K562 (cell line): ENCODE results near the gene RUVBL2. TPM values are rescaled to one million over a fixed set of nuclear protein-coding genes. Genes with fewer than 3 reads are reported as not detected.

Experiments used
- CREB3 ChIP-seq: fragments of 450-650 bp; conservative IDR thresholded peaks from 2 replicates; pipeline ENCODE4 v1.6.1; 2016; ENCODE audit warnings: missing genetic modification characterization, low read depth, mild to moderate bottlenecking, missing compliant biosample characterization, moderate library complexity
- EGR1 ChIP-seq: fragments of 450-650 bp; conservative IDR thresholded peaks from 2 replicates; pipeline ENCODE4 v1.6.1; 2017; ENCODE audit warnings: mild to moderate bottlenecking
- ESRRA ChIP-seq: fragments of 450-650 bp; IDR thresholded peaks from 2 replicates; pipeline ENCODE4 v1.6.1; 2014; ENCODE audit warnings: low read depth, mild to moderate bottlenecking, moderate library complexity, borderline replicate concordance
- HDGF ChIP-seq: fragments of 450-650 bp; IDR thresholded peaks from 2 replicates; pipeline ENCODE4 v1.6.1; 2016
- HMG20B ChIP-seq: fragments of 250-450 bp; sonication (Bioruptor Pico); IDR thresholded peaks from 2 replicates; pipeline ENCODE4 v1.5.0; 2021; ENCODE audit warnings: mild to moderate bottlenecking
- KDM1A ChIP-seq, 2 experiments: fragments of 450-650 bp; IDR thresholded peaks; 2 replicates each; pipeline ENCODE4 v1.6.1; 2016; ENCODE audit warnings: mild to moderate bottlenecking in 2 of 2
- KDM5B ChIP-seq: fragments of 200-600 bp; sonication (generic); IDR thresholded peaks from 2 replicates; pipeline ENCODE4 v1.6.1; 2012; ENCODE audit warnings: low read depth, mild to moderate bottlenecking, moderate library complexity, low read length, control low read depth, inconsistent platforms; ENCODE audit not compliant: insufficient replicate concordance
- LARP7 ChIP-seq: fragments of 450-650 bp; IDR thresholded peaks from 2 replicates; pipeline ENCODE4 v1.6.1; 2016
- MCM5 ChIP-seq: fragments of 450-650 bp; IDR thresholded peaks from 2 replicates; pipeline ENCODE4 v1.6.1; 2016; ENCODE audit warnings: low read depth
- MNT ChIP-seq, 2 experiments: fragments of 450-650 bp; conservative IDR thresholded peaks; 2 replicates each; pipeline ENCODE4 v1.6.1; 2017; ENCODE audit warnings: mild to moderate bottlenecking in 2 of 2, moderate library complexity in 2 of 2
- NR2C2 ChIP-seq, 2 experiments: fragments of 200-800 bp in 1 of 2; sonication (Bioruptor generic) in 1 of 2; sonication (generic) in 1 of 2; formaldehyde crosslinking in 1 of 2; IDR thresholded peaks; 2 replicates each; pipeline versions ENCODE4 v1.6.1 to v1.8.0; 2016 to 2022; ENCODE audit warnings: mild to moderate bottlenecking in 1 of 2, missing compliant biosample characterization in 1 of 2, missing genetic modification characterization in 1 of 2, missing genetic modification reagents in 1 of 2
- PTTG1 ChIP-seq: fragments of 450-650 bp; IDR thresholded peaks from 2 replicates; pipeline ENCODE4 v1.6.1; 2016; ENCODE audit warnings: low read depth, mild to moderate bottlenecking, missing genetic modification characterization, missing compliant biosample characterization
- RB1 ChIP-seq: fragments of 450-650 bp; IDR thresholded peaks from 2 replicates; pipeline ENCODE4 v1.6.1; 2017; ENCODE audit warnings: low read depth, mild to moderate bottlenecking
- TAF9B ChIP-seq: fragments of 450-650 bp; IDR thresholded peaks from 2 replicates; pipeline ENCODE4 v1.6.1; 2018; ENCODE audit warnings: mild to moderate bottlenecking; ENCODE audit not compliant: partially characterized antibody
- TBP ChIP-seq: optimal IDR thresholded peaks from 2 replicates; pipeline ENCODE3; 2011; ENCODE audit warnings: low read depth, low read length, improper control_type of control experiment
- WHSC1 ChIP-seq: IDR thresholded peaks from one replicate; pipeline ENCODE4 v1.6.1; 2012; ENCODE audit warnings: low read length, control low read depth, inconsistent platforms
- XRCC5 ChIP-seq: fragments of 200-400 bp; formaldehyde crosslinking; IDR thresholded peaks from 2 replicates; pipeline ENCODE4 v1.6.1; 2017; ENCODE audit warnings: low read depth, mild to moderate bottlenecking, low read length
- YBX1 ChIP-seq: fragments of 450-650 bp; IDR thresholded peaks from 2 replicates; pipeline ENCODE4 v1.7.1; 2016; ENCODE audit warnings: mild to moderate bottlenecking
- ZFX ChIP-seq: sonication (generic); formaldehyde crosslinking; IDR thresholded peaks from 2 replicates; pipeline ENCODE4 v1.8.0; 2022; ENCODE audit warnings: mild to moderate bottlenecking, missing genetic modification reagents, moderate library complexity
- ZNF121 ChIP-seq: sonication (generic); formaldehyde crosslinking; conservative IDR thresholded peaks from 2 replicates; pipeline ENCODE4 v1.8.0; 2022; ENCODE audit warnings: missing genetic modification reagents
- ZNF354B ChIP-seq: fragments of 250-450 bp; sonication (Bioruptor Pico); IDR thresholded peaks from 2 replicates; pipeline ENCODE4 v1.4.0; 2020
- ZNF696 ChIP-seq: fragments of 250-450 bp; sonication (Bioruptor Pico); conservative IDR thresholded peaks from 2 replicates; pipeline ENCODE4 v1.4.0; 2020; ENCODE audit warnings: mild to moderate bottlenecking, moderate library complexity
- polyA plus RNA-seq, 8 experiments: library from polyadenylated mRNA; depleted of rRNA in 4 of 8; stranded (reverse) in 5 of 8; unstranded in 3 of 8; fragments of >200 nt; fragmentation: Nextera tagmentation in 2 of 8; fragmentation: Illumina TruSeq in 1 of 8; extraction: Ambion mirVana in 2 of 8; extraction: Trizol in 1 of 8; gene quantifications; 2 replicates each; pipeline versions ENCODE4 v1.2.1 to v1.2.3, GENCODE V29; 2011 to 2014; ENCODE audit warnings: inconsistent platforms in 1 of 8, missing spikeins in 1 of 8
- total RNA-seq, 7 experiments: library from RNA; depleted of rRNA in 6 of 7; stranded (reverse); fragments of >200 nt in 6 of 7; fragmentation: Illumina TruSeq in 2 of 7; extraction: Trizol in 2 of 7; gene quantifications; 2 replicates each; pipeline versions ENCODE4 v1.2.1 to v1.2.3, GENCODE V29; 2011 to 2021; ENCODE audit warnings: low replicate concordance in 1 of 7
- TF ChIP-seq, protein P1 (sequence below), 2 experiments: fragments of 450-650 bp; IDR thresholded peaks; 2 replicates each; pipeline ENCODE4 v1.6.1; 2016
- TF ChIP-seq, protein P2 (sequence below): IDR thresholded peaks from 2 replicates; pipeline ENCODE4 v1.6.1; 2011; ENCODE audit warnings: borderline replicate concordance, low read depth, mild to moderate bottlenecking, moderate library complexity, low read length; ENCODE audit not compliant: insufficient read depth, poor library complexity, severe bottlenecking

RUVBL2 gene
- total and polyA plus RNA-seq, 9 of the 15 experiments (the other 6 are each of a cell fraction or from before 2014, with no cell fraction given), result 71.4 to 453 (median 237) TPM

DNA sequence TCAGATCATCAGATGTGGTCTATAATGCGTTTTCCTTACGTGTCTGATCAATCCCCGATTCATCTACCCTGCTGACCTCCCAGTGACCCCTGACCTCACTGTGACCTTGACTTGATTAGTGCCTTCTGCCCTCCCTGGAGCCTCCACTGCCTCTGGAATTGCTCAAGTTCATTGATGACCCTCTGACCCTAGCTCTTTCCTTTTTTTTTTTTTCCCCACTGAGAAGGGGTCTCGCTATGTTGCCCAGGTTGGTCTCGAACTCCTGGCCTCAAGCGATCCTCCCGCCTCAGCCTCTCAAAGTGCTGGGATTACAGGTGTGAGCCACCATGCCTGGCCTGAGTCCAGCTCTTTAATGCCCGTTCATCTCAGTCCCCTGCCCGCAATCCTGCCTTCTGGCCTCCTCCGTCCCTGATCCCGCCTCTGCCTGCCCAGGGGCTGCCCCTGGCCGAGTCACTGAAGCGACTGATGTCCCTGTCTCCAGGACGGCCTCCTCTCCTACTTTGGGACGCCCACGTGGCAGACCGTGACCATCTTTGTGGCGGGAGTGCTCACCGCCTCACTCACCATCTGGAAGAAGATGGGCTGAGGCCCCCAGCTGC, 32.5 kb upstream of the RUVBL2 start (continued):
- TF ChIP-seq WHSC1 (no peak), TAF9B (no peak), HMG20B (CRISPR knock-in tag) (no peak), LARP7 (0 out of 2 replicates have a peak, but pooled peaks have one; percentile 26), TBP (no peak), ZNF121 (CRISPR knock-in tag) (peak; percentile 91), MNT (conservative IDR thresholded peaks at IDR 0.05) (no peak), ZNF696 (CRISPR knock-in tag) (no peak), KDM1A (IDR thresholded peaks at IDR 0.05) (peak; percentile 19 to 50; a peak in 1 of 4 replicates), KDM5B (no peak), EGR1 (peak; percentile 43), ESRRA (peak; percentile 76; the same call in 1 of the 2 replicates), RB1 (no peak), XRCC5 (no peak), HDGF (0 out of 2 replicates have a peak, but pooled peaks have one; percentile 41), ZFX (no peak), CREB3 (tag) (no peak), NR2C2 (CRISPR knock-in tag; IDR thresholded peaks at IDR 0.05) (peak; percentile 54; the same call in 1 of the 2 replicates), NR2C2 (tag; IDR thresholded peaks at IDR 0.05) (peak; percentile 78), YBX1 (no peak), MCM5 (no peak), PTTG1 (tag) (no peak), ZNF354B (CRISPR knock-in tag) (no peak)
- TF ChIP-seq, protein P1, sequence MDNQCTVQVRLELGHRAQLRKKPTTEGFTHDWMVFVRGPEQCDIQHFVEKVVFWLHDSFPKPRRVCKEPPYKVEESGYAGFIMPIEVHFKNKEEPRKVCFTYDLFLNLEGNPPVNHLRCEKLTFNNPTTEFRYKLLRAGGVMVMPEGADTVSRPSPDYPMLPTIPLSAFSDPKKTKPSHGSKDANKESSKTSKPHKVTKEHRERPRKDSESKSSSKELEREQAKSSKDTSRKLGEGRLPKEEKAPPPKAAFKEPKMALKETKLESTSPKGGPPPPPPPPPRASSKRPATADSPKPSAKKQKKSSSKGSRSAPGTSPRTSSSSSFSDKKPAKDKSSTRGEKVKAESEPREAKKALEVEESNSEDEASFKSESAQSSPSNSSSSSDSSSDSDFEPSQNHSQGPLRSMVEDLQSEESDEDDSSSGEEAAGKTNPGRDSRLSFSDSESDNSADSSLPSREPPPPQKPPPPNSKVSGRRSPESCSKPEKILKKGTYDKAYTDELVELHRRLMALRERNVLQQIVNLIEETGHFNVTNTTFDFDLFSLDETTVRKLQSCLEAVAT (IDR thresholded peaks at IDR 0.05), result 0 out of 4 replicates have a peak, but pooled peaks of 1 of the 2 experiments have one; percentile 19
- TF ChIP-seq, protein P2, sequence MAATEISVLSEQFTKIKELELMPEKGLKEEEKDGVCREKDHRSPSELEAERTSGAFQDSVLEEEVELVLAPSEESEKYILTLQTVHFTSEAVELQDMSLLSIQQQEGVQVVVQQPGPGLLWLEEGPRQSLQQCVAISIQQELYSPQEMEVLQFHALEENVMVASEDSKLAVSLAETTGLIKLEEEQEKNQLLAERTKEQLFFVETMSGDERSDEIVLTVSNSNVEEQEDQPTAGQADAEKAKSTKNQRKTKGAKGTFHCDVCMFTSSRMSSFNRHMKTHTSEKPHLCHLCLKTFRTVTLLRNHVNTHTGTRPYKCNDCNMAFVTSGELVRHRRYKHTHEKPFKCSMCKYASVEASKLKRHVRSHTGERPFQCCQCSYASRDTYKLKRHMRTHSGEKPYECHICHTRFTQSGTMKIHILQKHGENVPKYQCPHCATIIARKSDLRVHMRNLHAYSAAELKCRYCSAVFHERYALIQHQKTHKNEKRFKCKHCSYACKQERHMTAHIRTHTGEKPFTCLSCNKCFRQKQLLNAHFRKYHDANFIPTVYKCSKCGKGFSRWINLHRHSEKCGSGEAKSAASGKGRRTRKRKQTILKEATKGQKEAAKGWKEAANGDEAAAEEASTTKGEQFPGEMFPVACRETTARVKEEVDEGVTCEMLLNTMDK, result no peak
